ENCODE results near the gene OGFOD1.

The OGFOD1 gene

DNA sequence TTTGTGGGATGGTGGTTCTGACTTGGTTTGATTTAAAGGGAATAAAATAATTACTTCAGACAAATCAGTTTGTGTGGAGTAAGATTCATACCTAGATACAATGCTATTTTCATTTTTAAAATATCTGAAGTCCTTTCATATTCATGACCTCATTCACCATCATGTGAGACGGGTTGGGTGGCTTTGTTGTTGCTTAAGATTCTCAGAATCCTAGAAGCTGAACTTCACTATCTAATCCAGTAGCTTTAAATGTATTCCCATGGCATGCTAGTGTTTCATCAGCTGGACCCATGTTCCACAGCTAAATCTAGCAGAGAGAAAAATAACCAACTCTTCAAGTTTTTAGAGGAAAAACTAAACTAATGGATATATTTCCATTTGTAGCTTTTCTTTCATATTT lies 23.3 kb upstream of the OGFOD1 start:
- DNase-seq (ENCODE audit: low read depth), result no peak

DNA sequence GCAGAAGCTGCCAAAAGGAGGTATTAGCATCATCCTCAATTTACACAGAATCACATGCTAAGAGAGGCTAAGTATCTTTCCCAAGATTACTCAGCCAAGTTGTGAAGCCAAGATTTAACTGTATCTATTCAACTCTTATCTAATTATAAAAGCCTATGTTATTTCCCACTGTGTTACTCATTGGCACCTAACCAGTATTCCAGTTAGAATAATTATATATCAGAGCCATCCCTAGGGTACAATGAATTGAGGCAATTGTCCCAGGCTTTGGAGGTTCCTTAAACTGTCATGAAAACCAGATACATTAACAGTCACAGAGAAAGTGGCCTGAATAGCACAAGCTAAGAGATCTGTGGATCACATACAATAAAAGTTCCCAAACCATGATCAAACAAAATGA lies 15.1 kb upstream of the OGFOD1 start:
- no peak for DNase-seq (ENCODE audit: low read depth)

DNA sequence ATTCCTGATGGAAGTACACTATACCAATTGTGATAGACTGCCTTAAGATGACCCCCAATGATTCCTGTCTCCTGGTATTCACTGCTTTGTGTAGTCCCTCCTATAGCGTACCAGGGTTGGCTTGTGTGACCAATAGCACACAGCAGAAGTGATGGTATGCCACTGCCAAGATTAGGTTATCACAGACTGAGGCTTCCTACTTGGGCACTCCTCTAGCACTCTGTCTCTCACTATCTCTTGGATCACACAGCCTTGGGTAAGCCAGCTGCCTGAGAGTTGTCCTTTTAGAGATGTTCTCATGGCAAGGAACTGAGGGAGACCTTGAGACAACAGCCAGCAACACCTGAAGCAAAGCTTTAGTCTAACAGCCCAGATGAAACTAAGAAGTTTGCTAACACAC lies 13.3 kb upstream of the OGFOD1 start:
- DNase-seq (ENCODE audit: low read depth), result no peak

DNA sequence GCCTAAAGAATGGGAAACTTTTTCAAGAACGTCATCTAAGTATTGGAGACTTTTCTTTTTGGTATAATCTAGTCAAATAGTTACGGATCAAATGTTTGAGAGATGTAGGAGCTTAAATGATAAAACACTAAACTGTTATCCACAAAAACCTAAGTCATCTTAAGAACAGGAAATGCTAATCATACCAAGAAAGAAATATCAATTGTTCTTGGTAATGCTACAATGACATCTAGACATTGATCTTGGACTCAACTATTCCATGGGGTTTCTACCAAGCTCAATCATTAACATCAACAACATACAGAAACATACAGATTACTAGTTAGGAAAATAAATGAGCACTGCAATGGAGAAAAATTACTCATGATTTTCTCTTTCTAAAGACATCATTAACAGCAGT lies 4.1 kb upstream of the OGFOD1 start:
- DNase-seq (ENCODE audit: low read depth), result no peak

DNA sequence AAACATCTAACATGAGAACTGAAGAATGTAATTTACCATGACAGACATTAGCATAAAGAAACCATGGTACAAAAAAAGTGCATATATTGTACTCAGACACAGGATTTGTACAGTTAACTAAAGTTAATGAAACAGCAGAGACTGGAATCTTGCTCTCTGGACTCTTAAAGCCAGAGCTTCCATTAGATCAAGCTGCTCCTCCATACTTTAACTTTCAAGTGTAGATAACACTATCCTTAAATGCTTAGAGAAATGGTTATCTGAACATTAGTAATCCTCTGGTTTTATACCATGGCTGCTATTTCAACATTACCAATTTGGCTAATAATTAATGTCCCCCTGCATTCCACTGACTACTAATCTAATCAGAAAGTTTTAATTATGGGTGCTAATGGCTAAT lies 3.3 kb upstream of the OGFOD1 start:
- DNase-seq (ENCODE audit: low read depth), result no peak

DNA sequence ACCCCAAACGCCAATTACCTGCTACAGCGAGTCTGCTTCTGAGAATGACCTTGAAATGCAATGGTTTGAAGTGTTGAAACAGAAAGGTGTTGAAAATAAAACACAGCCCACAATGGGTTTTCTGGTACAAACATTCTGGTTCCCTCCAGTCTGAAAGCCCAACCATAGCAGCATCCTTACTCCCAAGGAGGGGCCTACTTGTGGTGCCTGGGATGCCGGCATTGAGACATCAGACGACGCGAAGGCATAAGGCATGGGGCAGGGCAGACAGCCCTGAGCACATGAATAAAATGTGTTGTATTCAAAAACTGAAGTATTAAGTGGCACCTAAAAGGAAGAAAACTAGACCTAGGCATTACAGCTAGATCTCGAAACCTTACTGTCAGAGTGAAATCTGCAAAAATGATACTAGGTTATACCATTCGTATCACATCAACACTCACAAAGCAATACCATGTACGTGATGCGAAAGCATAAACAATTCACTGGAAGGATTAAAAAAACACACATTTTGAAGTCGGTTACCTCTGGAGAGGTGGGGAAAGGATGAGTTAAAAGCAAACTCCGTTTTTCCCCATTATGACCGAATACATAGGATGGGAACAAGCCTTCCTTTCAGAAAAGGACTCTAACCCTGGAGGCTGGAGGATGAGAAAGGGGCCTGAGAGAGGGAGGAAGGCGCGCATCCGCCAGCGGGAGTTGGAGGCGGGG lies 924 bp upstream of the OGFOD1 start:
- DNase-seq (ENCODE audit: low read depth), result no peak

DNA sequence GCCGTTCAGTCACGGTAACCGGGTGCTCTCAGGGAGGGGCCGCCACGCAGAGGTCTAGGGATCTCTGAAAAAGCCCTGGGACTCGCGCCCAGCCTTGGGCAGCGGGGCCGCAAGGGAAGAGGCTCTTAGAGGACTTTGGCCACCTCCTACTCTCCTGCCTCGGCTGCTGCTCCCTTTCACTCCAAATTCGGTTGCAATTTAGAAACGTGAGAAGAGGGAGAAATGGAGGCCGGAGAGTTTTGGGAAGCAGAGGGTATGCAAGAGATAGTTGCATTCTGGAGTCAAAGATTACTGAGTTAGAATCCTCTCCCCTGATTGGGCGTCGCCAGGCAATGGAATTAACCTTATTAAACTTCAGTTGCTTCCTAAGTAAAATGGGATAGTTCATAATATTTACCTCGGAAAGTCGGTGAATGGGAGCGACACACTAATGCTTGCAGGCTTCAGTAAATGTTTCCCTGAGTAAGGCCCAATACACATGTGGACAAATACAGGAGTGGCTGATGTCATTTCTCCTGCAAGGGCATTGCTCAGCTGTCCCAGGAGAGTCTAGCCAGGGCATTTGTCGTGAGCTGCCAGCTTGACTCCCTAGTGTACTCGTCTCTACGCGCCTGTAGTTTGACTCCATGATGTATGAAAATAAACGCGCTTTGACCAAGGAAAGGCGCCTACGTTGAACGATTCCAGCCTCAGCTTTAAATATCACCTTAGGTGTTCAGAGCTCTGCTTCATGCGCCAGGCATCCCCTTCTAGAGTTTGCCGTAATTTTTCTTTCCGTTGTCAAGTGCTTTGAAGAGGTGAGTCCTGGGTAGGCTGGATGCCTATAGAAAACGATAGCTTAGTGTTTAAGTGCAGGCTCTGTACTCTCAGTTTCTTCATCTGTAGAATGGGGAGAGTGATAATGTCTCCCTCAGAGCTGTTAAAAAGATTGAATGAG lies 667 bp downstream of the OGFOD1 start:
- DNase-seq (ENCODE audit: low read depth), result no peak

DNA sequence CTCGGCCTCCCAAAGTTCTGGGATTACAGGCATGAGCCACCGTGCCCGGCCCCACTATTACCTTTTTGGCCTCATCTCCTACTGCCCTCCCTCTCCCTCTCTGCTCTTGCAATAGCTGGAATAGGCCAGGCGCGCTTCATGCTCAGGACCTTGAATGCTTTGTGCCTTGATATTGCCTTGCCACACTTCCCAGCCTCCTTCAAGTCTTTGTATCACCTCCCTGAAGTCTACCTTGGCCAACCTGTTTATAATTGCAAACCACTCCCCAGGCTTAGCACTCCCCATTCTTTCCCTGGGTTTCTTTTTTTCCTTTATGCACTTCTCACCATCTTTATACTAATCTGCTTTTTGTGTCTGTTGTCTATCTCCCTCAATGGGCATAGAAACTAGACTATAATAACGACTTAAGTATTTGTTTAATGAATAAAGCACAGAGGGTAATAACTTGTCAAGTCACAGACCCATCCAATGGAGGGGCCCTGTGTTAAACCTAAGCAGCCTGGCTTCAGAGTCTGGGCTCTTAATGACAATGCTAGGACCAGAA lies 6.6 kb downstream of the OGFOD1 start:
- DNase-seq (ENCODE audit: low read depth), result no peak

DNA sequence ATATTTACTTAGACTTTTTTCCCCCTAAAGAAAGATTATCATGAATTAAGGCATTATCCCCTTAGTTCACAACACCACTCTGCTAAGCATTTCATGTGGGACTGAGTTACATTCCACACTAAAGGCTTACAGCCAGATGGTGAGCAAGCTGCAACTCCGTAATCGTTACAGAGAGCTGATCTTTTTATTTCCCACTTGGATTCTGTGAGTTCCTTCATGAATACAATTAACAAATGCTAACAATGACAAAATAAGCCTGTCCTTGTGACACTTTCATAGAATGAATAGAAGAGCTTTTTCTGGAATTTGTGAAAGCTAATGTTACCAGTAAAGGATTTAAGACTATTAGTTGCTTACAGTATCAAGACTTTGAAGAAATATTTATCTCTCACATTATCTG lies 8.7 kb downstream of the OGFOD1 start:
- DNase-seq (ENCODE audit: low read depth), result no peak

DNA sequence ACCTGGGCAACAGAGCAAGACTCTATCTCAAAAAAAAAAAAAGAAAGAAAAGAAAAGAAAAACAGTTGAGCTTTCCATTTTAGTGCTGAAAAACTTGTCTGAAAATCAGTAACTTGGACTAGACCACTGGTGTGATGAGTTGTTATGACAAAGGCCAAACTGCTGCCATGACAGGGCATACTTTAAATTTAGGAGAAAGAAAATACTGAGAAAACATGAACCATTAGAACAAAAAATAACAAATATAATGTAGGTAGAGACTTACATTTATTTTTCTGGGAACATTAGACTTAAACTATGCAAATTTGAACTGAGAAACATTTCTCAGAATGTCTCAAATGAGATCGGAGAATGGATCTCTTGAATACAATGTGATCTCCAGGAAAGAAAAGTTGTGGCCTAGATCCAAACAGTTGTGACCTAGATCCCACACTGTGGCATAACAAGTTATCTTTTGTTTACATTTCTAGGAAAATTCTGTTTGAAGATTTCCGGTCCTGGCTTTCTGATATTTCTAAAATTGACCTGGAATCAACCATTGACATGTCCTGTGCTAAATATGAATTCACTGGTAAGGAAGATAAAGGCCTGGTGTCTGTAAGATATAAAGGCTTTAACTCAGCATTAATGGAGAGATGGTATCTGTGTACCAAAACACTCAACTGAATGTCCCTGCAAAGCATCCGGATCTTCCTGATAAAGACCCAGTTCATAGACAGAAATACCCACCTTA lies 10.9 kb downstream of the OGFOD1 start:
- DNase-seq (ENCODE audit: low read depth), result no peak

DNA sequence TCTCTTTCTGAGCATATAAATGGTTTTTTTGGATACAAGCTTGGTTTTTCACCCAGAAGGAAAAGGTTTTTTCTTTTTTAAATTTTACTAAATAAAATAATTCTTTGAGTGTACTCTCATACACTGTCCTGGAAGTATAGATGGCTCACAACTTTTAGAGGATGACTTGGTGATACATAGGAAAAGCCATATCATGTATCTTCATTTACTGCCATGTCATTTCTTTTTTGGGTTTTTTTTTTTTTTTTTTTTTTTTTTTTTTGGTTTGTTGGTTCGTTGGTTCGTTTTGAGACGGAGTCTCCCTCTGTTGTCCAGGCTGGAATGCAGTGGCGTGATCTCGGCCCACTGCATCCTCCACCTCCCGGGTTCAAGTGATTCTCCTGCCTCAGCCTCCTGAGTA lies 11.8 kb downstream of the OGFOD1 start:
- DNase-seq (ENCODE audit: low read depth), result no peak

DNA sequence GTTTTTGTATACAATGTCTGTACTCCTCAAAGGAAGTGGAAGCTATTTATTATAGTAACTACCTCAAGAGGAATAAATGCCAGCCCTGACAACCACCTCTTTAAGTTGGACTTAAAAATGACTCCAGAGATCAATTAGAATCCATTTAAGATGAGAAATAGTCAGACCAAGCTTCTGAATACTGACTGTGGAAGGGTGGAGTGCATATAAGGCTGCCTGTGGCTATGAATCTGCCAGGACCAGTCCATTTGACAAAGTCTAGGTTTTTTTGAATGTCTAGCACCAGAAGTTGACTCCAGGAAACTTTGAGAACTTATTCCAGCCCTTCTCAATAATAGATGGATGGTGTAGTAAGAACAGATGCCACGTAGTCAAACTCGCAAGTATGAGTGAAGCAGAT lies 15.0 kb downstream of the OGFOD1 start:
- DNase-seq (ENCODE audit: low read depth), result no peak

DNA sequence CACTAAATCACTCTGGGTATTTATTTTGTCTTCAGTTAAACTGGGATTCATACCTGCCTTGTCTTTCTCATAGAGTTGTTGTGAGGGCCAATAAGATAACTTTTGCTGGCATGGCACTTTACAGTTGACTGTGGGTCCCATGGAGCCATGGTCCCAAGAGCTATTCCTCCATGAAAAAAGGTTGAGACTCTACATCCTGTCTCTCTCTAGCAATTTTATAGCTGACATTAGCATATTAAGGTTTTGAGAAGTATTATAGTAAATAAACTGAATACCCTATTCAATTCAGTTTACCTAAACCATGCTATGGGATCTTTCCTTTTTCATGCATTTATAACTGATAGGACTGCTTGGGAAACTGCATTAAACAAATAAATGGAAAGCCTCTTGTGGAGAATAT lies 17.4 kb downstream of the OGFOD1 start:
- no peak for DNase-seq (ENCODE audit: low read depth)

DNA sequence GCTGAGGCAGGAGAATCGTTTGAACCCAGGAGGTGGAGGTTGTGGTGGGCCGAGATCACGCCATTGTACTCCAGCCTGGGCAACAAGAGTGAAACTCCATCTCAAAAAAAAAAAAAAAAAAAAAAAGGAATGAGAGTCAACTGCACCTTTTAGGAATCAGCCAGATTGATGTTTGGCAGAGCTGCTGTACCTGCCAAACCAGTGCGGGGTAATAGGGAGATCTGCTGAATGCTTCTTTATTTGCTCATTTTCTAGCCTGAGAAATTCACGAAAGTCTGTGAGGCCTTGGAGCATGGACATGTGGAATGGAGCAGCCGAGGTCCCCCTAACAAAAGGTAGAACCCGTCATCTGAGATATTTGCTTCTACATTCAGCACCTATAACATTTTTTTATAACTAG lies 18.4 kb downstream of the OGFOD1 start:
- DNase-seq (ENCODE audit: low read depth), result no peak

DNA sequence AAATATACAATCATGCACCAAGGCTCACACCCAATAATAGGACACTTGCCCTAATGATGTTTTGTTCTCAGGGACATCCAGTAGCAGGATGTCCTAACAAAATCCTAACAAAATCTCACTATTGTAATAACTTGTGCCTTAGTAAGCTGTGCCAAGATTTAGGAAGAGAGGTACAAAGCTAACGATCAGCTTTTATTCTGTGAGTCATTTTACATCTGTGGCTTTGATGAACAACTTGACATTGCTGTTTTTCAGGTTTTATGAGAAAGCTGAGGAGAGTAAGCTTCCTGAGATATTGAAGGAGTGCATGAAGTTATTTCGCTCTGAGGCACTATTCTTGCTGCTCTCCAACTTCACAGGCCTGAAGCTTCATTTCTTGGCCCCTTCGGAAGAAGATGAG lies 18.9 kb downstream of the OGFOD1 start:
- no peak for DNase-seq (ENCODE audit: low read depth)

DNA sequence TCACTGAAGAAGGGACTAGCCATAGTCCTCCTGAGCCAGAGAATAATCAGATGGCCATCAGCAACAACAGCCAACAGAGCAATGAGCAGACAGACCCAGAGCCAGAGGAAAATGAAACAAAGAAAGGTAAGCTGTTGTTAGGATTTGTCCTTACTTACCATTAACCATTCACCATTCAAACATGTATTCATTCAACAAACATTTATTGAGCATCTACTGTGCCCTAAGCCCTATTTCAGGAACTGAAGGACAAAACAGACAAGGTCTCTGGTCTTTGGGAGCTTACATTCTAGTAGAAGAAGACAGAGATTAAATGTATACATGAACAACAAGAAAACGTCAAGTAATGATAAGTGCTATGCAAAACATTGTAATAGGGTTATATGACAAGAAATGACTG lies 19.3 kb downstream of the OGFOD1 start:
- no peak for DNase-seq (ENCODE audit: low read depth)

DNA sequence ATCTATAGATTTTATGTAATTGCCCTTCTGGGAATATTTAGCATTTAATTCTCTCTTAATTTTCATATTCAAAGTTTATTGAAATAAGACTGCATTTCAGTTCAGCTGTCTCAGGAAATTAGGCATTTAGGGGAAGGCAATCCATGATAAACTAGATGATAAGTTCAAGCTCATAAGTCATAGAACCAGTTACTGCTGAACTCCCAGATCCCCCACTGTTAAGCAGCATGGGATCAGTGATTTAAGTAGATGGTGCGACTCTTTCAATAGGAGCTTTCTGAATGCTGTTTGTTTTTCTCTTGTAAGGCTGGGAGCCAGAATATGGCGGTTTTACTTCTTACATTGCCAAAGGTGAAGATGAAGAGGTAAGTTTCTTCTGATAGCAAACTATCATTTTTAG lies 23.8 kb downstream of the OGFOD1 start:
- no peak for DNase-seq (ENCODE audit: low read depth)

DNA sequence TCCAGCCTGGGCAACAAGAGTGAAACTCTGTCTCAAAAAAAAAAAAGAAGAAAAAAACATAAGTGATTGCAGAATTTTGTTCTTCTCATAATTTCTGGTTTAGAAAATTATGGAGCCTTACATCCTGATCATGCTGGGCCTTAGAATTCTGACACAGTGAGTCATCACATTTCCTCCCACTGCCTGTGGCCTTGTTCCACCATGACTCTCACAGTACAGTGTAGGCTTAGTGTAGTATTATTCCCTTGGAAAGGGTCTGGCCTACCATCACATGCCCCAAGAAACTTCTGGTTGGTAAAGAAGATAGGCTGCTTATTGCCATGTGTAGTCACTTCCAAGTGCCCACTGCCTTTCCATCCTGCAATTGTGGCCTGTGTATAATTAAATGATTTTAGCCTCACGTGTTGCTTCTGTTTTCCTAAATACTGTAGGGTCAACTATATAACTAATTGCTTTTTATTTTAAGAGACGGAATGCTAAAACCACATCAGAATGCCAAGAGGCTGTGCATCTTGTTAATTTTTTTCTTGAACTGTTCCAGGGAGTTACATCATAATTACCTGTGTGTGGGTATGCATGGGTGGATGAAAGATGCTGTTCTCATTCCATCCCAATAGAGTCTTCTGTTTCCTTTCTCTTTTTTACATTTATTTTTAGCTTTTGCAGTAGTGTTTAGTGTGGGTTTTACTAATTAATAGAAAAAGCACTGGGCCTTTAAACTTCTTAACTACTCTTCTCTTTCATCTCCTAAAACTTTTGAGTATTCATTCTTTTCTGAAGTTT lies 25.9 kb downstream of the OGFOD1 start:
- peak; percentile 67 for DNase-seq (ENCODE audit: low read depth)

DNA sequence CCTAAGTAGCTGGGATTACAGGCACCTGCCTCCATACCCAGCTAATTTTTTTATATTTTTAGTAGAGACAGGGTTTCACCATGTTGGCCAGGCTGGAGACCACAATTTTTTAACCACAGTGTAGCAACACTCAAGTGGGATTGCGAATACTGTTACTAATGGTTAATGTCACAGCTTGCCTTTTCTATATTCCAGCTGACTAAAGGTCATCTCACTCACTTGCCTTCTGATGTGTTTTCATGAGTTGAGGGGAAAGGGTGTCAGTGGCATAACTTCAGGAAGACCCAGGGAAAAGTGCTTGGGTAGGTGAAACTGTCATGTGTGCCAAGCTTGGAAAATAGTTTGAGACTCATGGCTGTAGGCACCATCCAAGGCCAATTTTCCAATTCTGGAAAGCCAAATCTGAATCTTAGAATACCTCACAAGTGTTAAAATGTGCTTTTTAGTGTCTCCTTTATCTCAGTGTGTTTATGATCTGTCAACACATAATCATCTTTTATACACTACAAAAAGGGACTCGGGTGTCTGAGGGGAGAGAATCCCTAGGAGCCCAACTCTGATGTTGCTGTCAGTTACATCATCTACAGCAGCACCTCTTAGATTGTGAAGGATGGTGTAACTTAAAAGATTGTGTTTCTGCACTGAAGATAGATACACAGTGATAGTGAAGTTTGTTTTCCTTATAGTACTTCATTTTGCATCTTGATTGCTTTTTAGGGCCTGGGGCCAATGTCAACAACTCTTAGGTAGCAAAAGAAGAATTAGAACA lies 27.1 kb downstream of the OGFOD1 start:
- peak; percentile 17 for DNase-seq (ENCODE audit: low read depth)

DNA sequence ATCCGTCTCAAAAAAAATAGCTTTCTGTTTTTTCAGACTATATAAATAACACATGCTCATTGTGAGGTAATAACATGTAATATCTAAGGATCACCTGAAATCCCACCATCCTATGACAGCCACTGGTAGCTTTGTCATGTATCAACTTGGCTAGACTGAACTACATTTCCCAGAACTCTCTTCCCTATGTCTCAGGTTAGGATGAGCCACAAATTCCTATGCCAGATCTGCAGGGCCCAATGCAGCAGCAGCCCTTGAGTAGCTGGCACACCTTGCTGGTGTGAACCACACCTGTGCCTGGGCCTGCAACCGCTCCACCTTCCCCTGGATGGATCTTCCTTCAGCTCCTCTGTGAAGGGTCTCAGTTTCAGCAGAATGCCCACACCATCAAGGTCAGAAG lies 28.1 kb downstream of the OGFOD1 start:
- no peak for DNase-seq (ENCODE audit: low read depth)

All from fibroblast of the conjunctiva (primary cell).